Fibroblast of mammary gland (primary cell): ENCODE measurements around the gene OAF.

Experiments used
- DNase-seq: peaks from one replicate; pipeline ENCODE4 v3.0.0-alpha.2; 2010; ENCODE audit warnings: low read depth
- H3K4me3 ChIP-seq: 2 replicates; pipeline ENCODE4 v1.5.1; 2011; ENCODE audit warnings: low read depth, mild to moderate bottlenecking, low read length, moderate library complexity; ENCODE audit not compliant: control insufficient read depth
- TF ChIP-seq, protein P1 (sequence below): conservative IDR thresholded peaks from 2 replicates; pipeline ENCODE4 v1.5.1; 2011; ENCODE audit warnings: low read depth, low read length, inconsistent platforms; ENCODE audit not compliant: control insufficient read depth, insufficient read depth

Gene OAF

GRCh38 chr11:120191058-120191457 lies 19.8 kb upstream of the OAF start:
- DNase-seq = no peak
- H3K4me3 ChIP-seq = no peak overlapping the region
- TF ChIP-seq, protein P1, sequence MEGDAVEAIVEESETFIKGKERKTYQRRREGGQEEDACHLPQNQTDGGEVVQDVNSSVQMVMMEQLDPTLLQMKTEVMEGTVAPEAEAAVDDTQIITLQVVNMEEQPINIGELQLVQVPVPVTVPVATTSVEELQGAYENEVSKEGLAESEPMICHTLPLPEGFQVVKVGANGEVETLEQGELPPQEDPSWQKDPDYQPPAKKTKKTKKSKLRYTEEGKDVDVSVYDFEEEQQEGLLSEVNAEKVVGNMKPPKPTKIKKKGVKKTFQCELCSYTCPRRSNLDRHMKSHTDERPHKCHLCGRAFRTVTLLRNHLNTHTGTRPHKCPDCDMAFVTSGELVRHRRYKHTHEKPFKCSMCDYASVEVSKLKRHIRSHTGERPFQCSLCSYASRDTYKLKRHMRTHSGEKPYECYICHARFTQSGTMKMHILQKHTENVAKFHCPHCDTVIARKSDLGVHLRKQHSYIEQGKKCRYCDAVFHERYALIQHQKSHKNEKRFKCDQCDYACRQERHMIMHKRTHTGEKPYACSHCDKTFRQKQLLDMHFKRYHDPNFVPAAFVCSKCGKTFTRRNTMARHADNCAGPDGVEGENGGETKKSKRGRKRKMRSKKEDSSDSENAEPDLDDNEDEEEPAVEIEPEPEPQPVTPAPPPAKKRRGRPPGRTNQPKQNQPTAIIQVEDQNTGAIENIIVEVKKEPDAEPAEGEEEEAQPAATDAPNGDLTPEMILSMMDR = no peak

DNA sequence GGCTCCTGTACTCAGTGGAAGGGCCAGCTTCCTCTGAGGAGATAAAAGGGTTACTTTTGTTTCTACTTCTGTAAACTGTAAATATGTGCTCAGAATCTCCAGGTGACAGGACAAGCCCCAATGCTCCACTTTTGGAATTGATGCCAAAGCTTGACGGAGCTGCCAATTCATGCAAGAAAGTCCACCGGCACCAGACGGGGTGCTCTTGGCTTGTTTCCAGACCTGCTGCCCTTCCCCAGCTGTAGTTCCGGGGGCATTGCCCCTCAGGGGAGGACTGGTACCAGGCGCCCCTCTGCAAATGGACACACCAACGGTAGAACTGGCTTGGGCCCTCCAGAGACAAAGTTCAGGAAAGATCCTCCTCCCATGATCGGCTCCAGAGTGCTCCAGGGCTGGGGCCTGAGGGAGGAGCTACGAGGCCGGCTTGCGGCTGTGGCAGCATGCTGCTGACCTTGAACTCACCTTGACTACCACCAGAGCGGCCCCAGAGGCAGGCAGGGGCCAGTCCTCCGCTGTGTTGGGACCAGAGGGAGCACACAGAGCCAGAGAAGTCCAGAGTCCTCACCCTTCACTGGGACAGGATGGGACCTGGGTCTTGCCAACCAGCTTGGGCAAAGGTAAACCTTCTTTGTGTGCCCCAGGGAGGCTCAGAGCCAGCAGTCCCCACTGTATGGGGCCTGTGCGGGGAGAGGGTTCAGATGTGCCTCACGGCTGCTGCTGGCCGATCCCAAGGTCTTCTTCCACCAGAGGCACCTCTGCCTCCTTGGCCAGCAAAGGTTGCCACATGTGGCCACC lies 17.8 kb upstream of the OAF start:
- TF ChIP-seq, protein P1 = no peak
- DNase-seq = no peak
- no peak overlapping the region for H3K4me3 ChIP-seq

- H3K4me3 ChIP-seq = no peak overlapping the region
- TF ChIP-seq, protein P1 = no peak
- DNase-seq = no peak
Measured at GRCh38 chr11:120194166-120194565, 16.7 kb upstream of the OAF start.

GRCh38 chr11:120195601-120196320 lies 15.1 kb upstream of the OAF start:
- TF ChIP-seq, protein P1 = no peak
- no peak overlapping the region for H3K4me3 ChIP-seq

GRCh38 chr11:120196826-120197225 lies 14.0 kb upstream of the OAF start:
- TF ChIP-seq, protein P1 = no peak
- no peak for DNase-seq
- no peak overlapping the region for H3K4me3 ChIP-seq

More at GRCh38 chr11:120195601-120196320, 15.1 kb upstream of the OAF start:
- no peak for DNase-seq

DNA sequence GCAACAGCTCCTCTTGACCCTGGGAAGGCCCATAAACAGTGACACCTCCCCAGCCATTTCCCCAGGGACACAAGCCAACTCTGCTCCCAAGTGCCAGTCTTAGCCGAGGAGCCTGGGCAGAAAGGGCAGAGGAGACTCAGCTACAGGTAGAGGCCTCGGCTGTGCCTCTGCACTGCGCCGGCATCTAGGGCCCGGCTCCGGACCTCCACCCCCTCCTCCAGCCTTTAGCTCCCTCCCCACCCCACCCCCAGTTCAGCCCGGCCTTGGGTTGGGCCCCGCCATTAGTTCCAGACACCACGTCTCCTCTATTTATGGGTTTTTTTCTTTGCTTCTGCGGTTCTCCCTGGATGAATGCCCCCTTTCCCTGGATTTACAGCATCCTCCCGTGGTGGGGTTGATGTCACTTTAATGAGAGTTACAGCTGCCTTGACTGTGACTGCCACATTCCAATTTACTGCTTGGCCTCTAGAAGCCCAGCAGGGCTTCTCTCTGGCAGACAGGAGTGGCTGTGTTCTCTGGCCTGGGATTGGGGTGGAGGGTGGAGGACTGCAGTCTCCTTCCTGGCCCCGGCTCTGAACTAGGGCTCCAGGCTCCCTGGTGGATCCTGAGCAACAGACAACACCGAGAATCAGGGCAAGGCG lies 13.5 kb upstream of the OAF start:
- DNase-seq = no peak
- H3K4me3 ChIP-seq = no peak overlapping the region
- TF ChIP-seq, protein P1 = no peak
